ENCODE measurements around the gene EPO.
A peak's percentile ranks its signal among the peaks of the same experiment; 100 is the strongest.
"Not testable (repeated sequence)": the region's sequence is repeated elsewhere in the genome, so short reads cannot be mapped to it uniquely, and the experiment has no call there.

Gene EPO

GRCh38 chr7:100688326-100688860 lies 31.9 kb upstream of the EPO start:
- peaks cover 8% of the 10 kb centered on the region for H3K36me3 Mint-ChIP-seq (ENCODE audit: low read depth)
- H3K4me1 Mint-ChIP-seq, result peaks cover 40% of the 10 kb centered on the region
- DNase-seq (no peak), ATAC-seq (no peak)
- no peaks in the 10 kb centered on the region for H3K9me3 Mint-ChIP-seq
- no peaks in the 10 kb centered on the region for H3K27me3 Mint-ChIP-seq
- H3K4me3 Mint-ChIP-seq, result no peak overlapping the region
- H3K27ac Mint-ChIP-seq, result no peak overlapping the region

DNA sequence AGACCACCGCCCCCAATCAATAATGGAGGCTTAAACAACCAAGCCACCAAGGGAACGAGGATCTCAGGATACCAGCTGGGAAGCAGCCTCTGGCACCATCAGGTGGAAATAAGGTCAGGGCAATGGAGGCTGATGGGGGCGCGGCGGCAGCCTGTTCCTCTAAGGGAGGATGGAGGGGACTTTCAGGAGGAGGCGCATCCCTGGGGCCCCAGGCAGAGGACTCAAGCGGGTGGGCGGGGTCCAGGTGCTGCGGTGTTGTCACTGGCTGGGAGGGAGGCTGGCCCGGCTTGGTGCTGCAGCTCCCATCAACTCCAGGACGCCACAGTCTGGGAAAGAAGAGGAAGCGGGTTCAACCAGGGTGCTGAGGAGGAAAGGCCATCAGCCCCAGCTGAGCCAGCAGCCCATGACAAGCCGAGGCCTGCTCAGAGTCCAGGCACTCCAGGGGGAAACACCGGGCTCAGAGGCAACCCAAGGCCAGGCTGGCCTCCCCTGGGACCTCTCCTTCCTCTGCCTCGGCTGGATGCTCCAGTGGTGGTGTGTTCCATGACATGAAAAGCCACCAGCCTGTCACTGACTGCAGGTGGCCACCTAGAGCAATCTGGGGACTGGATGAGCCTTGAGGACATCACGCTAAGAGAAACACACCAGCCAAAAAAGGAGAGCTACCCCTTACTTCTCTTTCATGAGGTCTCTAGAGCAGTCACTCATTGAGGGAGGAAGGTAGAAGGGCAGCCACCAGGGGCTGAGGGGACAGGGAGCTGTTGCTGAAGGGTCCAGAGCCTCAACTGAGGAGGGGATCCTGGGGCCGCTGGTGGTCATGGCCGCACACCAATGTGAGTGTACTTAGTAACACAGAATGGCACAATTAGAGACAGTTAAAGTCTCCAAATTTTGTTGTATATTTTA lies 30.8 kb upstream of the EPO start:
- H3K4me3 Mint-ChIP-seq, result no peak overlapping the region
- no peak for ATAC-seq
- peaks cover 40% of the 10 kb centered on the region for H3K4me1 Mint-ChIP-seq
- H3K9me3 Mint-ChIP-seq, result no peaks in the 10 kb centered on the region
- peak overlapping the region; percentile 14 for H3K27ac Mint-ChIP-seq
- peaks cover 8% of the 10 kb centered on the region for H3K36me3 Mint-ChIP-seq (ENCODE audit: low read depth)
- no peaks in the 10 kb centered on the region for H3K27me3 Mint-ChIP-seq
- DNase-seq, result no peak

DNA sequence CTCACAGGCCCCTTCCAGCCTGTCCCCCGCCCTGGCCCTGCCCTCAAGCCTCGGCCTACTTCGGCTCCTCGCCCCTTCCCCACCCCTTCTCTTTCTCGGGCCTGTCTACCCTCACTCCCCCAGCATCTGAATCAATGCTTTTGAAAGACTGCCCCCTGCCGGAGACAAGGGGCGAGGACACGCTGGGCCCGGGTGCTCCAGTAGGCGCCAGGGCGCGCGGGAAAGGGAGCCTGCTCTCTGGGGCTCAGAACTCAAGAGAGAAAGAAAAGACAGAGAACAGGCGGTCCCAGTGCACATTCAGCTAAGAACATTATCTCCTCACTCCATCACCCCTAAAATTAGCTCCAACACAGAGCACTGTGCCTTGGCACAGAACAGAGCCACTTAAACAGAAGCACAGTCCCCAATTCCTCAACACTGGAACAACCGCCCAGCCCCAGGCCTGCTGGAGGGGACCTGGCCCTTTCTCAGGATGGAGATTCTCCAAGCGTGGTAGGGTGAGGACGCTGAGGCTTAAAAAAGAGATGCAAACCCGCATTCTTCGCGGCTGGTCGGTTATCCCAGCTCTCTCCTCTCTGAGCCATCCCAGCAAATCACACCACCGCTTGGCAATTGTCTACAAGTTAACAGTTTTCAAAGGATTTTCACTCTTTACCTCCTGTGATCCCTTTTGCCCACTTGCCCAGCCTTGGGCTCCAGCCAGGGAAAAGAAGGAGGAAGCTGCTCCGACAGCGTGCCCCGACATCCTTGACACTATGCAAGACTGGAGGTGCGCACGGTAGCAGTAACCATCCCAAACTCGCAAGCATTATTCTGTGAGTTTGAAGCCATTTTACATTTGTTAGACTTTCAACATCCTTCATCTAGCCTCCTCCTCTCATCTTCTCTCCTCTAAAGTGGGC lies 28.3 kb upstream of the EPO start:
- Mint-ChIP-seq H3K4me3 (peak overlapping the region; percentile 98), H3K4me1 (peaks cover 54% of the 10 kb centered on the region), H3K27ac (peak overlapping the region; percentile 91), H3K9me3 (no peaks in the 10 kb centered on the region), H3K36me3 (ENCODE audit: low read depth) (peaks cover 5% of the 10 kb centered on the region), H3K27me3 (peaks cover 6% of the 10 kb centered on the region)
- DNase-seq, result peak; percentile 90
- ATAC-seq, result peak; percentile 81

- peak overlapping the region; percentile 91 for H3K27ac Mint-ChIP-seq
- DNase-seq (no peak), ATAC-seq (no peak)
- peaks cover 54% of the 10 kb centered on the region for H3K4me1 Mint-ChIP-seq
- peaks cover 7% of the 10 kb centered on the region for H3K27me3 Mint-ChIP-seq
- H3K4me3 Mint-ChIP-seq, result peak overlapping the region; percentile 98
- peaks cover 5% of the 10 kb centered on the region for H3K36me3 Mint-ChIP-seq (ENCODE audit: low read depth)
- no peaks in the 10 kb centered on the region for H3K9me3 Mint-ChIP-seq
Observed at GRCh38 chr7:100692578-100692961, 27.7 kb upstream of the EPO start.

- Mint-ChIP-seq H3K4me1 (peaks cover 49% of the 10 kb centered on the region), H3K27me3 (peaks cover 9% of the 10 kb centered on the region), H3K9me3 (no peaks in the 10 kb centered on the region), H3K36me3 (ENCODE audit: low read depth) (peaks cover 5% of the 10 kb centered on the region), H3K27ac (peak overlapping the region; percentile 91), H3K4me3 (peak overlapping the region; percentile 98)
- ATAC-seq, result peak; percentile 22
- no peak for DNase-seq
Observed at GRCh38 chr7:100693312-100694097, 26.8 kb upstream of the EPO start.

- ATAC-seq, result peak; percentile 21
- DNase-seq, result peak; percentile 74
- Mint-ChIP-seq H3K36me3 (ENCODE audit: low read depth) (peaks cover 5% of the 10 kb centered on the region), H3K9me3 (no peaks in the 10 kb centered on the region), H3K27me3 (peaks cover 9% of the 10 kb centered on the region), H3K27ac (peak within 1 kb of the TSS; percentile 91), H3K4me3 (peak within 1 kb of the TSS; percentile 98), H3K4me1 (peaks cover 43% of the 10 kb centered on the region)
Observed at GRCh38 chr7:100694098-100694745, 26.0 kb upstream of the EPO start, which contains the start of gene GIGYF1. Gene GIGYF1, minus strand, starts transcription at chr7:100694250. Its CDS starts 6,012 bp downstream, at chr7:100688238.

DNA sequence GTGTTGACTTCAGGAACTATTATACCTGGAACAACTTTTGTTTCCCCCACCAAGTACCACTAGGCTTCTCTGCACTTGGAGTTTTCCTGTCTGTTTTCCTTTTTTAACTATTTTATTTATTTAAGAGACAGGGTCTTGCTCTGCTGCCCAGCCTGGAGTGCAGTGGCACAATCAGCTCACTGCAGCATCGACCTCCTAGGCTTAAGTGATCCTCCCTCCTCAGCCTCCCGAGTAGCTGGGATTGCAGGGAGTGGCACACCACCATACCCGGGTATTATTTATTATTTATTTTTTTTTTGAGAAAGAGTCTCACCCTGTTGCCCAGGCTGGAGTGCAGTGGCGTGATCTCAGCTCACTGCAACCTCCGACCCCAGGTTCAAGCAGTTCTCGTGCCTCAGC lies 24.1 kb upstream of the EPO start:
- Mint-ChIP-seq H3K27ac (peak overlapping the region; percentile 46), H3K4me1 (peaks cover 36% of the 10 kb centered on the region), H3K9me3 (no peaks in the 10 kb centered on the region), H3K36me3 (ENCODE audit: low read depth) (peaks cover 5% of the 10 kb centered on the region), H3K4me3 (peak overlapping the region; percentile 59), H3K27me3 (peaks cover 13% of the 10 kb centered on the region)
- DNase-seq (no peak), ATAC-seq (no peak)

- Mint-ChIP-seq H3K9me3 (no peaks in the 10 kb centered on the region), H3K4me1 (peaks cover 15% of the 10 kb centered on the region), H3K27me3 (peaks cover 14% of the 10 kb centered on the region), H3K4me3 (no peak overlapping the region), H3K36me3 (ENCODE audit: low read depth) (no peaks in the 10 kb centered on the region), H3K27ac (no peak overlapping the region)
- ATAC-seq (no peak), DNase-seq (no peak)
Observed at GRCh38 chr7:100699018-100699417, 21.2 kb upstream of the EPO start.

GRCh38 chr7:100701089-100701488 lies 19.2 kb upstream of the EPO start:
- not testable (repeated sequence) for H3K9me3 Mint-ChIP-seq; H3K4me3 Mint-ChIP-seq; ATAC-seq; H3K27ac Mint-ChIP-seq; H3K27me3 Mint-ChIP-seq; H3K36me3 Mint-ChIP-seq (ENCODE audit: low read depth); DNase-seq; H3K4me1 Mint-ChIP-seq

DNA sequence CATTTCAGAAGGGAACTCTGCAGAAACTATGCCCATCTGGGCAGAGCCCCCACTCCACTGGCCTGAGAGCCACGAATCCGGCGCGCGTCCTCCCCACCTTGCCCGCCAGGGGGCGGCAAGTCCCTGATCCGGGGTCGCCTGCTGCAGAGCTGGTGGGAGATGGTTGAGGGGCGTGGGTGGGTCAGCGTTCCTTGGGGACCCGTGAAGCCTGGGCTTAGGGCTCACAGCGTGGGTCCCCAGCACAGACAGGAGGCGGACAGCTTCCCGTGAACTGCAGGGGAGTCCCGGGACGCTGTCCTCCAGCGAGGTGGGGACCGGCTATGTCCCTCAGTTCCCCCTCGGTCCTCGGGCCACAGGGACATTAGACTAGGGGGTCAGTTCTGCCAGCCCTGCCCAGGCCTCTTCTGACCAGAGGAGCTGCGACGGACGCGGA lies 14.9 kb upstream of the EPO start:
- H3K36me3 Mint-ChIP-seq (ENCODE audit: low read depth), result peaks cover 17% of the 10 kb centered on the region
- peak overlapping the region; percentile 93 for H3K27ac Mint-ChIP-seq
- ATAC-seq (peak; percentile 64), DNase-seq (peak; percentile 91)
- H3K4me1 Mint-ChIP-seq, result peaks cover 13% of the 10 kb centered on the region
- H3K4me3 Mint-ChIP-seq, result peak overlapping the region; percentile 94
- H3K9me3 Mint-ChIP-seq, result no peaks in the 10 kb centered on the region
- H3K27me3 Mint-ChIP-seq, result peaks cover 2% of the 10 kb centered on the region

GRCh38 chr7:100705753-100706671 lies 14.3 kb upstream of the EPO start, which contains the start of gene POP7:
Gene POP7, plus strand, starts transcription at chr7:100706121. Its CDS starts 710 bp downstream, at chr7:100706831.
- Mint-ChIP-seq H3K36me3 (ENCODE audit: low read depth) (peaks cover 17% of the 10 kb centered on the region), H3K9me3 (no peaks in the 10 kb centered on the region), H3K4me3 (peak within 1 kb of the TSS; percentile 94), H3K27me3 (peaks cover 2% of the 10 kb centered on the region), H3K27ac (peak within 1 kb of the TSS; percentile 93), H3K4me1 (peaks cover 13% of the 10 kb centered on the region)
- ATAC-seq (peak; percentile 97), DNase-seq (peak; percentile 100)

DNA sequence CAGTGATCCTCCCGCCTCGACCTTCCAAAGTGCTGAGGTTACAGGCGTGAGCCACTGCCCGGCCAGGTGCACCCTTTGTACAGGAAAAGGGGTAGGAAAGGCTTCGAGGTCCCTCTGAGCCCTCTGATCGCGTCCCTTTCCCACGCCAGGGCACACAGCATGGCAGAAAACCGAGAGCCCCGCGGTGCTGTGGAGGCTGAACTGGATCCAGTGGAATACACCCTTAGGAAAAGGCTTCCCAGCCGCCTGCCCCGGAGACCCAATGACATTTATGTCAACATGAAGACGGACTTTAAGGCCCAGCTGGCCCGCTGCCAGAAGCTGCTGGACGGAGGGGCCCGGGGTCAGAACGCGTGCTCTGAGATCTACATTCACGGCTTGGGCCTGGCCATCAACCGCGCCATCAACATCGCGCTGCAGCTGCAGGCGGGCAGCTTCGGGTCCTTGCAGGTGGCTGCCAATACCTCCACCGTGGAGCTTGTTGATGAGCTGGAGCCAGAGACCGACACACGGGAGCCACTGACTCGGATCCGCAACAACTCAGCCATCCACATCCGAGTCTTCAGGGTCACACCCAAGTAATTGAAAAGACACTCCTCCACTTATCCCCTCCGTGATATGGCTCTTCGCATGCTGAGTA lies 13.5 kb upstream of the EPO start:
- Mint-ChIP-seq H3K27ac (peak overlapping the region; percentile 93), H3K27me3 (no peaks in the 10 kb centered on the region), H3K9me3 (no peaks in the 10 kb centered on the region), H3K4me1 (peaks cover 13% of the 10 kb centered on the region), H3K36me3 (ENCODE audit: low read depth) (peaks cover 17% of the 10 kb centered on the region), H3K4me3 (peak overlapping the region; percentile 94)
- DNase-seq (peak; percentile 9), ATAC-seq (no peak)

All from activated naive CD8-positive, alpha-beta T cell treated with anti-CD3 and anti-CD28 coated beads, Interleukin-2, amount 50 U/mL, for 24 hours (primary cell).